ENCODE measurements around the gene PRRG4.
"Not testable (repeated sequence)": the region's sequence is repeated elsewhere in the genome, so short reads cannot be mapped to it uniquely, and the experiment has no call there.

PRRG4 gene

DNA sequence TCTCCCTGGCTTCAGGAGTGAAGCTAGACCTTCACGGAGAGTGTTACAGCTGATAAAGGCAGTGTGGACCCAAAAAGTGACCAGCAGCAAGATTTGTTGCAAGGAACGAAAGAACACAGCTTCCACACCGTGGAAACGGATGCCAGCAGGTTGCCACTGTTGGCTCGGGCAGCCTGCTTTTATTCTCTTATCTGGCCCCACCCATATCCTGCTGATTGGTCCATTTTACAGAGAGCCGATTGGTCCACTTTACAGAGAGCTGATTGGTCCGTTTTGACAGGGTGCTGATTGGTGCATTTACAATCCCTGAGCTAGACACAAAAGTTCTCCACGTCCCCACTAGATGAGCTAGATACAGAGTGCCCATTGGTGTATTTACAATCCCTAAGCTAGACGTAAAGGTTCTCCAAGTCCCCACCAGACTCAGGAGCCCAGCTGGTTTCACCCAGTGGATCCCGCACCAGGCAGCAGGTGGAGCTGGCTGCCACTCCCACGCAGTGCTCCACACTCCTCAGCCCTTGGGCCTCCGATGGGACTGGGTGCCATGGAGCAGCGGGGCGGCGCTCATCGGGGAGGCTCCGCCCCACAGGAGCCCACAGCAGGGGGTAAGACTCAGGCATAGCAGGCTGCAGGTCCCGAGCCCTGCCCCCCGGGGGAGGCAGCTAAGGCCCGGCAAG is 58.1 kb downstream of the PRRG4 start:
- not testable (repeated sequence) for H3K27me3 ChIP-seq (ENCODE audit: control insufficient read depth, insufficient read depth, low read length); H3K36me3 ChIP-seq (ENCODE audit: control insufficient read depth, low read depth, low read length); H3K9me3 ChIP-seq (ENCODE audit: control insufficient read depth, low read depth, low read length); H3K27ac ChIP-seq (ENCODE audit: low read length); H3K4me3 ChIP-seq (ENCODE audit: low read length); H3K9ac ChIP-seq (ENCODE audit: low read length)
- H3K4me1 ChIP-seq (ENCODE audit: control insufficient read depth, low read depth, low read length), result peaks cover 18% of the 10 kb centered on the region

- H3K9ac ChIP-seq (ENCODE audit: low read length); H3K4me3 ChIP-seq (ENCODE audit: low read length); H3K36me3 ChIP-seq (ENCODE audit: control insufficient read depth, low read depth, low read length); H3K27ac ChIP-seq (ENCODE audit: low read length); H3K27me3 ChIP-seq (ENCODE audit: control insufficient read depth, insufficient read depth, low read length); H3K9me3 ChIP-seq (ENCODE audit: control insufficient read depth, low read depth, low read length): not testable (repeated sequence)
- peaks cover 18% of the 10 kb centered on the region for H3K4me1 ChIP-seq (ENCODE audit: control insufficient read depth, low read depth, low read length)
Observed at GRCh38 chr11:32888384-32888710, 58.6 kb downstream of the PRRG4 start.

DNA sequence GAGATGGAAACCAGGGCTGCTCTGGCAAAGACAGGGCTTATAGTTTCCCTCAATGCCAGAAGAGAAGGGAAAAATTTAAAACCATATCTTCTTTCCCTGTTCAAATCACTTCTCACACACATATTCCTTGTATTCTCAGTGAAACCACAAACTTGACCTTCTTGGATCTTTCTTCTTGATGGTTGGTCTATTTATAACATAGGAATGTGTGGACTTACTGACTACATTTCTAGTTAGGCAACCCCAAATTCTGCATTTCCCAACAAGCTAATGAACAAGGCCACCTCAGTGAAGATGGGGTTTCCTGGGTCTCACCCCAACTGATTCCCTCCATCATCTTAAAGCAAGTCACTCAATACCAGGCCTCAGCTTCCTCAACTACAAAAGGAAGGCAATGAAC is 59.1 kb downstream of the PRRG4 start:
- Histone ChIP-seq H3K9me3 (ENCODE audit: control insufficient read depth, low read depth, low read length) (no peaks in the 10 kb centered on the region), H3K36me3 (ENCODE audit: control insufficient read depth, low read depth, low read length) (no peaks in the 10 kb centered on the region), H3K9ac (ENCODE audit: low read length) (no peak overlapping the region), H3K27me3 (ENCODE audit: control insufficient read depth, insufficient read depth, low read length) (no peaks in the 10 kb centered on the region), H3K4me3 (ENCODE audit: low read length) (no peak overlapping the region), H3K4me1 (ENCODE audit: control insufficient read depth, low read depth, low read length) (peaks cover 18% of the 10 kb centered on the region), H3K27ac (ENCODE audit: low read length) (no peak overlapping the region)

GRCh38 chr11:32890843-32891656 is 61.3 kb downstream of the PRRG4 start:
- H3K9me3 ChIP-seq (ENCODE audit: control insufficient read depth, low read depth, low read length), result no peaks in the 10 kb centered on the region
- no peaks in the 10 kb centered on the region for H3K36me3 ChIP-seq (ENCODE audit: control insufficient read depth, low read depth, low read length)
- peak overlapping the region; percentile 71 for H3K4me3 ChIP-seq (ENCODE audit: low read length)
- H3K27ac ChIP-seq (ENCODE audit: low read length), result peak overlapping the region; percentile 68
- H3K4me1 ChIP-seq (ENCODE audit: control insufficient read depth, low read depth, low read length), result peaks cover 23% of the 10 kb centered on the region
- peak overlapping the region; percentile 95 for H3K9ac ChIP-seq (ENCODE audit: low read length)
- no peaks in the 10 kb centered on the region for H3K27me3 ChIP-seq (ENCODE audit: control insufficient read depth, insufficient read depth, low read length)

DNA sequence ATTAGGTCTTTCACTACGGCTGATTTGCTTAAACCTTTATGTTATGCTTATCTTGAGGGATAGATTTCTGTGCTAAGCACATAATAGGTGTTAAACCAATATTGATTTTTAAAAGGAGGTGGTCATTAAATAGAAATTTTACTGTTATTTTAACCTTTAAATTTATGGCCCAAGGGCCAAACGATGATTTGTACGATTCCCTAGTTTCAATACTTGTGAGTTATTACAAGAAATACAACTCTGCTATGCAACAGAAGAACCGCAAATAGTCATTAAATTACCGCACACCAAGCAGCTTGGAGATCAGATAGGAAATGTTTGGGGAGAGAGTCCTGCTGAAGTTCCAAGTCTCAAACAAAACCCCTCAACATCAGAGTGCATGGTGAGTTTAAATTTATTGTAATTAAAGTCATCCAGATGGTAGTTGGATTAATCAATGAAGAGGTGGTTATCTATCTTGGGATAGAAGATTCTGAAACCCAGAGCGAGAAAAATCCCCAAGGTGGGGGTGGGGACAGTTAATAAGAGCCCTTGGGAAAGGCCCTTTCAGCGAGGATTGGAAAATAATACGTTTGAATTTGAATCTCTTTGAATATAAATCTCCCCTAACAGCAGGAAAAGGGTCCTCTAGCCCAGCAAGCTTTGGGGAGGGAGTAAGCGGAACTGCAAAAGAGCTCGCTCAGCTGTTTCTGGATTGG is 62.1 kb downstream of the PRRG4 start:
- Histone ChIP-seq H3K27ac (ENCODE audit: low read length) (peak overlapping the region; percentile 68), H3K4me1 (ENCODE audit: control insufficient read depth, low read depth, low read length) (peaks cover 25% of the 10 kb centered on the region), H3K9me3 (ENCODE audit: control insufficient read depth, low read depth, low read length) (no peaks in the 10 kb centered on the region), H3K36me3 (ENCODE audit: control insufficient read depth, low read depth, low read length) (peaks cover 2% of the 10 kb centered on the region), H3K4me3 (ENCODE audit: low read length) (peak overlapping the region; percentile 71), H3K9ac (ENCODE audit: low read length) (peak overlapping the region; percentile 95), H3K27me3 (ENCODE audit: control insufficient read depth, insufficient read depth, low read length) (no peaks in the 10 kb centered on the region)

- Histone ChIP-seq H3K27ac (ENCODE audit: low read length) (peak within 1 kb of the TSS; percentile 75), H3K4me1 (ENCODE audit: control insufficient read depth, low read depth, low read length) (peaks cover 32% of the 10 kb centered on the region), H3K27me3 (ENCODE audit: control insufficient read depth, insufficient read depth, low read length) (no peaks in the 10 kb centered on the region), H3K9me3 (ENCODE audit: control insufficient read depth, low read depth, low read length) (no peaks in the 10 kb centered on the region), H3K36me3 (ENCODE audit: control insufficient read depth, low read depth, low read length) (peaks cover 3% of the 10 kb centered on the region), H3K4me3 (ENCODE audit: low read length) (peak within 1 kb of the TSS; percentile 90), H3K9ac (ENCODE audit: low read length) (peak within 1 kb of the TSS; percentile 96)
Observed at GRCh38 chr11:32892355-32893092, 62.8 kb downstream of the PRRG4 start, which contains the start of gene QSER1. Gene QSER1, plus strand, starts transcription at chr11:32892811. Its CDS starts 315 bp downstream, at chr11:32893126.

GRCh38 chr11:32893093-32893342 is 63.3 kb downstream of the PRRG4 start:
- peaks cover 6% of the 10 kb centered on the region for H3K36me3 ChIP-seq (ENCODE audit: control insufficient read depth, low read depth, low read length)
- peaks cover 36% of the 10 kb centered on the region for H3K4me1 ChIP-seq (ENCODE audit: control insufficient read depth, low read depth, low read length)
- no peak overlapping the region for H3K27ac ChIP-seq (ENCODE audit: low read length)
- peak overlapping the region; percentile 96 for H3K9ac ChIP-seq (ENCODE audit: low read length)
- no peaks in the 10 kb centered on the region for H3K9me3 ChIP-seq (ENCODE audit: control insufficient read depth, low read depth, low read length)
- H3K4me3 ChIP-seq (ENCODE audit: low read length), result peak overlapping the region; percentile 90
- no peaks in the 10 kb centered on the region for H3K27me3 ChIP-seq (ENCODE audit: control insufficient read depth, insufficient read depth, low read length)

DNA sequence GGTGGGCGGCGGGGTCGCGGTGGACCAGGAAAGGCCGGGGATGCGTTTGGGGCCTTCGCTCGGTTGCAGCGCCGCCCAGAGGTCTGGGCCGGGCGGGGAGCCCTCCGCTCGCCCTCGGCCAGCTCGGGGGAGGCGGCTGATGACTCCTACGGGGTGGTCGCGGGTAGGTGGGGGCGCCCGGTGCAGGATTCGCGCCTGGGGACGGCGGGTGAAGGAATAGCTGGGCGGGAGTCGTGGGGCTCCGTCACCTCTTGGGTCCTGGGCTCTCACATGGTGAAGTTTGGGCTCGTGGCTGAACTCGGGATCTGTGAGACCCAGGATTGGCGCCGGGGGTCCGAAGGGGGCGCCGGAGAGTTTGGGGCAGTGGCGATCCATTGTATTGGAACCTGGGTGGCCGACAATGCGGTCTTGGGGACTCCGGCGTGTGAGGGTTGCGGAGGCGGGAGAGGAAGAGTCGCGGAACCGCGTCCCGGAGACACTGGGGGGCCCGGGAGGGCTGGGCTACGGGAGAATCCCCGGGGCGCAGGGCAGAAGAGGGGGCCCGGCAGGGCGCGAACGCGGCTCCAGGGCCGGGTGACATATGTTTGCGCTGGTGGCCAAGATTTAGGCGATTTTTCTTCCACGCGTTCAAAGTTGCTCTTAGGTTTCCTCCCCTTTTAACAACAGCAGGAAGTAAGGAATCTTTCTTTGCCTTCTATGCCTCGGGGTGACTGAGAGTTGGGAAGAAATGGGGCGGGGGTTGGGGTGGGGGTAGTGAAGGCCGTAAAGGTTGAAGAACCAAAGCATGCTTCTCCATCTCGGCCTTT is 63.8 kb downstream of the PRRG4 start:
- peak overlapping the region; percentile 96 for H3K9ac ChIP-seq (ENCODE audit: low read length)
- H3K36me3 ChIP-seq (ENCODE audit: control insufficient read depth, low read depth, low read length), result peaks cover 7% of the 10 kb centered on the region
- no peaks in the 10 kb centered on the region for H3K9me3 ChIP-seq (ENCODE audit: control insufficient read depth, low read depth, low read length)
- H3K27me3 ChIP-seq (ENCODE audit: control insufficient read depth, insufficient read depth, low read length), result no peaks in the 10 kb centered on the region
- H3K4me1 ChIP-seq (ENCODE audit: control insufficient read depth, low read depth, low read length), result peaks cover 36% of the 10 kb centered on the region
- peak overlapping the region; percentile 90 for H3K4me3 ChIP-seq (ENCODE audit: low read length)
- H3K27ac ChIP-seq (ENCODE audit: low read length), result peak overlapping the region; percentile 75

DNA sequence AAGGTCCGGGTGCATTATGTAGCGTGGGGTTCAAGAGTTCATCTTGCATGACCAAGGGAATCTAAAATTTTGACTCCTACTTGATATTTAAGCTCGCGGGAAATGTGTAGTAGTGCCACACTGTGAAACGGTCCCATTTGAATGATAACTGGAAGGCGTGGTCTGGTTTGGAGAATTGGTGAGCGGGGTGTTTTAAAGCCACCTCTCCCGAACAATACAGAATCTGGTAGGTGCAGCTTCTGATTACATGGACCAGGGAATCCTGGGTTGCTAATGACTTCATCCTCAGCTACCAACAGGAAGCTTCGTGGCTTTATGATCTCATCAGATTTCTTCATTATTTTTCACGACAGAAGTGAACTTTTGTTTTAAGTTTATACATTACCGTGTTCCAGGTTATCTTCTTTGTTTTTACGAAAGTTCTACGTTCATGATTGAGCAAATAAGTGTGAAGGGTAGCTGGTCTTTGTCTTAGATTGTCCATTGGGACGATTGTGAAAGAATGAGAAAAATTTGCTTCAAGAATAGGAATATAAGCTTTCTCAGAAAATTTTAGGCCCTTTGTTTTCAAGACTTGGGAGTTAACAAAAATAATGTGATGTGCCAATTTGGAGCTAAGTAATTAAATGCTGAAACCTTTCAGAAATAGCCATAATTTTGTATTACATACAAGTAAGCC is 64.6 kb downstream of the PRRG4 start:
- Histone ChIP-seq H3K4me1 (ENCODE audit: control insufficient read depth, low read depth, low read length) (peaks cover 37% of the 10 kb centered on the region), H3K36me3 (ENCODE audit: control insufficient read depth, low read depth, low read length) (peaks cover 13% of the 10 kb centered on the region), H3K27me3 (ENCODE audit: control insufficient read depth, insufficient read depth, low read length) (no peaks in the 10 kb centered on the region), H3K9me3 (ENCODE audit: control insufficient read depth, low read depth, low read length) (no peaks in the 10 kb centered on the region), H3K9ac (ENCODE audit: low read length) (peak overlapping the region; percentile 96), H3K27ac (ENCODE audit: low read length) (peak overlapping the region; percentile 75), H3K4me3 (ENCODE audit: low read length) (peak overlapping the region; percentile 90)

DNA sequence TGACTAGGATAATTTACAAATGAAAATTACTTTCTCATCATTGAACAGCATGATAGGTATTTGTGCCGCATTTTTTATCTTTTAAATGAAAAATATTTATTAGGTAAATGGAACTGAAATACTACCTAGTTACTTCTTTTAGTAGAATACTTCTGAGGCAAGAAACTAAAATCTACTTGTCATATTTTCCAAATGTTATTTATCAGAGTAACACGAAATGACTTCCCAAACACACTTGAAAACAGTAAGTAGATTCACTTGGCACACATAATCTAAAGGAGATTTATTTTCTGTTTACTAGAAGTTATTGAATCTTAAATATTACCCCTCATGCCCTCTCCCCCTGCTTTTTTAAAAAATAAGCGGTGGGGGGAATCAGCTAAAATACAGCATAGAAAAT is 65.2 kb downstream of the PRRG4 start:
- no peak overlapping the region for H3K27ac ChIP-seq (ENCODE audit: low read length)
- H3K27me3 ChIP-seq (ENCODE audit: control insufficient read depth, insufficient read depth, low read length), result no peaks in the 10 kb centered on the region
- H3K36me3 ChIP-seq (ENCODE audit: control insufficient read depth, low read depth, low read length), result peaks cover 20% of the 10 kb centered on the region
- H3K9me3 ChIP-seq (ENCODE audit: control insufficient read depth, low read depth, low read length), result no peaks in the 10 kb centered on the region
- H3K9ac ChIP-seq (ENCODE audit: low read length), result peak overlapping the region; percentile 96
- peak overlapping the region; percentile 90 for H3K4me3 ChIP-seq (ENCODE audit: low read length)
- H3K4me1 ChIP-seq (ENCODE audit: control insufficient read depth, low read depth, low read length), result peaks cover 42% of the 10 kb centered on the region
